Hepatocyte (in vitro differentiated cells): ENCODE data around the gene CMTM4. TPM values are rescaled to one million over a fixed set of nuclear protein-coding genes. Genes with fewer than 3 reads are reported as not detected.

Source experiments
- DNase-seq: peaks from one replicate; pipeline ENCODE4 v3.0.0-alpha.2; 2016; ENCODE audit warnings: low spot score
- H2AFZ ChIP-seq: fragments of 200-600 bp; sonication (generic); 2 replicates; pipeline ENCODE4 v1.6.0; 2016; ENCODE audit warnings: antibody characterized with exemption, mild to moderate bottlenecking
- H3K27ac ChIP-seq: fragments of 200-600 bp; sonication (generic); 2 replicates; pipeline ENCODE4 v1.5.1; 2016; ENCODE audit warnings: mild to moderate bottlenecking
- H3K27me3 ChIP-seq: fragments of 200-600 bp; sonication (generic); 2 replicates; pipeline ENCODE4 v1.6.1; 2016
- H3K36me3 ChIP-seq: fragments of 200-600 bp; sonication (generic); replicated peaks from 2 replicates; pipeline ENCODE4 v1.5.1; 2016; ENCODE audit warnings: low read depth; ENCODE audit not compliant: insufficient read depth
- H3K4me1 ChIP-seq: fragments of 200-600 bp; sonication (generic); 2 replicates; pipeline ENCODE4 v1.5.1; 2016; ENCODE audit warnings: mild to moderate bottlenecking, moderate library complexity; ENCODE audit not compliant: insufficient read depth
- H3K4me2 ChIP-seq: fragments of 200-600 bp; sonication (generic); 2 replicates; pipeline ENCODE4 v1.6.0; 2016
- H3K4me3 ChIP-seq: fragments of 200-600 bp; sonication (generic); 2 replicates; pipeline ENCODE4 v1.5.1; 2016; ENCODE audit warnings: mild to moderate bottlenecking
- H3K79me2 ChIP-seq: fragments of 200-600 bp; sonication (generic); 2 replicates; pipeline ENCODE4 v1.6.0; 2017; ENCODE audit warnings: mild to moderate bottlenecking
- H3K9me2 ChIP-seq: fragments of 200-600 bp; sonication (generic); replicated peaks from 2 replicates; pipeline ENCODE4 v1.6.0; 2017; ENCODE audit warnings: mild to moderate bottlenecking; ENCODE audit not compliant: insufficient read depth
- H3K9me3 ChIP-seq: fragments of 200-600 bp; sonication (generic); 2 replicates; pipeline ENCODE4 v1.5.1; 2016; ENCODE audit warnings: low read depth, mild to moderate bottlenecking
- H4K20me1 ChIP-seq: fragments of 200-600 bp; sonication (generic); 2 replicates; pipeline ENCODE4 v1.6.0; 2016; ENCODE audit warnings: mild to moderate bottlenecking; ENCODE audit not compliant: insufficient read depth, poor library complexity, severe bottlenecking
- CTCF ChIP-seq: fragments of 200-600 bp; sonication (generic); IDR thresholded peaks from 2 replicates; pipeline ENCODE4 v1.5.1; 2016; ENCODE audit warnings: antibody characterized with exemption, mild to moderate bottlenecking; ENCODE audit not compliant: poor library complexity
- EZH2 ChIP-seq: fragments of 200-600 bp; sonication (generic); IDR thresholded peaks from 2 replicates; pipeline ENCODE4 v1.6.1; 2016; ENCODE audit warnings: antibody characterized with exemption, mild to moderate bottlenecking, borderline replicate concordance
- EZH2phosphoT487 ChIP-seq: fragments of 200-600 bp; sonication (generic); IDR thresholded peaks from one replicate; pipeline ENCODE4 v1.6.1; 2018; ENCODE audit warnings: antibody characterized with exemption, mild to moderate bottlenecking, low read depth, moderate library complexity; ENCODE audit not compliant: unreplicated experiment, severe bottlenecking
- WGBS: methylation state at CpG from one replicate; pipeline ENCODE4 v1.1.6; 2016; ENCODE audit warnings: low lambda C conversion rate; ENCODE audit errors: missing lambda C conversion rate; 5-methylcytosine and 5-hydroxymethylcytosine counted together
- polyA plus RNA-seq: library from polyadenylated mRNA; unstranded; fragments of >200 nt; fragmentation: Nextera tagmentation; extraction: Ambion mirVana; gene quantifications from 2 replicates; pipeline ENCODE4 v1.2.1, GENCODE V29; 2016
- total RNA-seq: library from RNA; depleted of rRNA; stranded (reverse); fragments of >200 nt; gene quantifications from 2 replicates; pipeline ENCODE4 v1.2.3, GENCODE V29; 2014

CMTM4 gene
- total and polyA plus RNA-seq, 2 experiments from 2014 or later: 19.2 to 77.9 TPM

GRCh38 chr16:66576296-66576695, 120.2 kb downstream of the CMTM4 start:
- WGBS: 95% methylated on average over 5 of the region's 5 CpGs
- H3K9me3 ChIP-seq: no peaks in the 10 kb centered on the region
- no peak overlapping the region for H3K27ac ChIP-seq
- H3K79me2 ChIP-seq: no peaks in the 10 kb centered on the region
- no peak for DNase-seq
- no peaks in the 10 kb centered on the region for H3K9me2 ChIP-seq
- no peak overlapping the region for H3K4me2 ChIP-seq
- H2AFZ ChIP-seq: no peak overlapping the region
- no peaks in the 10 kb centered on the region for H4K20me1 ChIP-seq
- no peaks in the 10 kb centered on the region for H3K4me1 ChIP-seq
- no peaks in the 10 kb centered on the region for H3K36me3 ChIP-seq
- no peak for TF ChIP-seq EZH2phosphoT487
- TF ChIP-seq EZH2: no peak
- no peak overlapping the region for H3K4me3 ChIP-seq
- peaks cover 23% of the 10 kb centered on the region for H3K27me3 ChIP-seq

- peaks cover 23% of the 10 kb centered on the region for H3K27me3 ChIP-seq
- H4K20me1 ChIP-seq: no peaks in the 10 kb centered on the region
- no peak overlapping the region for H2AFZ ChIP-seq
- no peaks in the 10 kb centered on the region for H3K9me2 ChIP-seq
- no peaks in the 10 kb centered on the region for H3K9me3 ChIP-seq
- H3K27ac ChIP-seq: no peak overlapping the region
- TF ChIP-seq CTCF (no peak), EZH2phosphoT487 (no peak), EZH2 (no peak)
- no peaks in the 10 kb centered on the region for H3K36me3 ChIP-seq
- WGBS: 88% methylated on average over 3 of the region's 3 CpGs
- peaks cover 1% of the 10 kb centered on the region for H3K4me1 ChIP-seq
- H3K4me3 ChIP-seq: no peak overlapping the region
- no peak for DNase-seq
- H3K79me2 ChIP-seq: no peaks in the 10 kb centered on the region
- no peak overlapping the region for H3K4me2 ChIP-seq
Observed at GRCh38 chr16:66575060-66575459, 121.5 kb downstream of the CMTM4 start.

GRCh38 chr16:66574531-66574930, 122.0 kb downstream of the CMTM4 start:
- Histone ChIP-seq H3K27me3 (peaks cover 22% of the 10 kb centered on the region), H3K9me3 (no peaks in the 10 kb centered on the region), H3K79me2 (no peaks in the 10 kb centered on the region), H4K20me1 (no peaks in the 10 kb centered on the region), H3K4me1 (peaks cover 5% of the 10 kb centered on the region), H3K4me3 (no peak overlapping the region), H3K27ac (no peak overlapping the region), H3K9me2 (no peaks in the 10 kb centered on the region), H3K36me3 (no peaks in the 10 kb centered on the region), H2AFZ (no peak overlapping the region), H3K4me2 (no peak overlapping the region)
- WGBS: 87% methylated on average over 3 of the region's 3 CpGs
- DNase-seq: no peak
- TF ChIP-seq EZH2 (no peak), CTCF (no peak), EZH2phosphoT487 (no peak)

- 100% methylated on average over 1 of the region's 1 CpG for WGBS
- H3K4me2 ChIP-seq: no peak overlapping the region
- H3K9me2 ChIP-seq: no peaks in the 10 kb centered on the region
- TF ChIP-seq EZH2phosphoT487: no peak
- TF ChIP-seq CTCF: no peak
- TF ChIP-seq EZH2: no peak
- H2AFZ ChIP-seq: no peak overlapping the region
- no peak for DNase-seq
- H4K20me1 ChIP-seq: no peaks in the 10 kb centered on the region
- H3K27me3 ChIP-seq: peaks cover 17% of the 10 kb centered on the region
- H3K9me3 ChIP-seq: no peaks in the 10 kb centered on the region
- peaks cover 7% of the 10 kb centered on the region for H3K4me1 ChIP-seq
- H3K36me3 ChIP-seq: no peaks in the 10 kb centered on the region
- no peak overlapping the region for H3K27ac ChIP-seq
- H3K4me3 ChIP-seq: no peak overlapping the region
- H3K79me2 ChIP-seq: no peaks in the 10 kb centered on the region
Observed at GRCh38 chr16:66574081-66574480, 122.5 kb downstream of the CMTM4 start.
